ENCODE measurements around the gene DCUN1D2.
"Not testable (repeated sequence)": the region's sequence is repeated elsewhere in the genome, so short reads cannot be mapped to it uniquely, and the experiment has no call there.

Gene DCUN1D2

DNA sequence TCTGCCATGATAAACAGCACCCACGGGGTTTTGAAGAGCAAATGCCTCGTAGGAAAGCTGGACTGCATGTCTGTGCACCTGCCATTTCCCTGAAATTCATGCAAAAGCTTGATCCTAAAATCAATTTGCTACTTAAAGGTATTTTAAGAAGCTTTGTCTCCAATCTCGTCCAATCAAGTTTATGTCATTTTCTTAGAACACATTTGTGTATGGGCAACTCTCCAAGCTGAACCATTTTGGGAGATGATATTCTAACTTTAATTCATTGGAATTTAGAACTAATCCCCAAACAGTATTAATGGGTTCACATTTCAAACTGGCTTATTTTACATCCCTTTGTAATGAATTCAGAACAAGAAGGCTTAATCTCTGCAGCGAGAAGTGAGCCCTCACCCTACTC, 38.0 kb downstream of the DCUN1D2 start:
- H3K9me3 Mint-ChIP-seq = no peaks in the 10 kb centered on the region
- H3K27ac Mint-ChIP-seq = no peak overlapping the region
- no peaks in the 10 kb centered on the region for H3K4me1 Mint-ChIP-seq
- no peak for DNase-seq (ENCODE audit: low spot score in 2 of 2)
- no peak for ATAC-seq
- H3K36me3 Mint-ChIP-seq = peaks cover 26% of the 10 kb centered on the region
- H3K4me3 Mint-ChIP-seq = no peak overlapping the region

DNA sequence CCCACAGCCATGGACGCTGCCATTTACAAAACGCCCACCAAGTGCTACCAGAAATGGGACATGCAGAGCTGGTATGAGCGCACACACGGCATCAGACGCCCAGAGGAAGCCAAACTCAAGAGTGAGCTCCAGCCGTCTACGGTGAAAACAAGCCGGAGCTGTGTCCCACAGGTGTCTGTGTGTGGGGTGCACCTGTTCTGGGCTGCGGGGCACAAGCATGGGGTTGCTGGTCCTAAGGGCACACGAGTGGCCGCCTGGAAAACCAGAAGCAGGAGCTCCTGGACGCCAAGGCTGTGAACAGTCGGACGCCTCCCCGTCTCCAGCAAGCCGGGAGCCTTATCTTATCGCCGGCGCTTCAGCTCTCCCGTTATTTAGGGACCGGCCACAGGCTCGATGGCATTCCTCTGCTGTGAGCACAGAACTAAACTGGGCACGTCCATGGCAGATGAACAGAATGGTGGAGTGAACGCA, 38.5 kb downstream of the DCUN1D2 start:
- Mint-ChIP-seq H3K36me3 (peaks cover 22% of the 10 kb centered on the region), H3K9me3 (no peaks in the 10 kb centered on the region), H3K27ac (no peak overlapping the region), H3K4me3 (no peak overlapping the region), H3K4me1 (no peaks in the 10 kb centered on the region)
- DNase-seq (ENCODE audit: low spot score in 2 of 2) (no peak), ATAC-seq (no peak)

DNA sequence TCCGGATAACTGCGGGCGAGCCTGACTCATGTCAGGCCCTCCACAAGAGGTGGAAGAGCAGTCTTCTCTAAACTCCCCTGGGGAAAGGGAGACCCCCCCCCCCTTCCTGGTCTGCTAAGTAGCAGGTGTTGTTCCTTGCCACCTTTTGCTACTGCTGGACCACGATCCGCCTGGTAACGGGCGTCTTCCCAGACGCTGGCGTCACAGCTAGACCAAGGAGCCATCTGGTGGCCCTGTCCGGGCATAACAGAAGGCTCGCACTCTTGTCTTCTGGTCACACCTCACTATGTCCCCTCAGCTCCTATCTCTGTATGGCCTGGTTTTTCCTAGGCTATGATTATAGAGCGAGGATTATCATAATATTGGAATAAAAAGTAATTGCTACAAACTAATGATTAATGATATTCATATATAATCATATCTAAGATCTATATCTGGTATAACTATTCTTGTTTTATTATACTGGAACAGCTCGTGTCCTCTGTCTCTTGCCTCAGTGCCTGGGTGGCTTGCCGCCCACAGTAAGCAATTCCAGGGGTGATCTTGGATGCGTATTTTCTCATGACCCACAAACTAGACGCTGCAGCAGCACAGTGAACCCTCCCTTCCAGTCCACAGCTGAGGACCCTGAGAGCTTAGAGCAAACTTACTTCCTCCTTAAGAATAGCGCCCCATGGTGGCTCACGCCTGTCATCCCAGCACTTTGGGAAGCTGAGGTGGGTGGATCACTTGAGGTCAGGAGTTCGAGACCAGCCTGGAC, 39.5 kb downstream of the DCUN1D2 start:
- H3K4me1 Mint-ChIP-seq; DNase-seq (ENCODE audit: low spot score in 2 of 2); ATAC-seq; H3K9me3 Mint-ChIP-seq; H3K27ac Mint-ChIP-seq; H3K4me3 Mint-ChIP-seq: not testable (repeated sequence)
- H3K36me3 Mint-ChIP-seq = peaks cover 15% of the 10 kb centered on the region

DNA sequence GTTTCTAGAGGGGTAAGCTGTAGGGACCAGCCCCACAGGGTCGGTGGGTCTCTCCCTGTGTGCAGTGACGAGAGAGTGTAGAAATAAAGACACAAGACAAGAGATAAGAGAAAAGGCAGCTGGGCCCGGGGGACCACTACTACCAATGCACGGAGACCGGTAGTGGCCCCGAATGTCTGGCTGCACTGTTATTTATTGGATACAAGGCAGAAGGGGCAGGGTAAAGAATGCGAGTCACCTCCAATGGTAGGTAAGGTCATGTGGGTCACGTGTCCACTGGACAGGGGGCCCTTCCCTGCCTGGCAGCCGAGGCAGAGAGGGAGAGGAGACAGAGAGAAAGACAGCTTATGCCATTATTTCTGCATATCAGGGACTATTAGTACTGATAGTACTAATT, 40.2 kb downstream of the DCUN1D2 start:
- not testable (repeated sequence) for H3K9me3 Mint-ChIP-seq; H3K4me1 Mint-ChIP-seq; H3K36me3 Mint-ChIP-seq; DNase-seq (ENCODE audit: low spot score in 2 of 2); H3K27ac Mint-ChIP-seq; H3K4me3 Mint-ChIP-seq; ATAC-seq

DNA sequence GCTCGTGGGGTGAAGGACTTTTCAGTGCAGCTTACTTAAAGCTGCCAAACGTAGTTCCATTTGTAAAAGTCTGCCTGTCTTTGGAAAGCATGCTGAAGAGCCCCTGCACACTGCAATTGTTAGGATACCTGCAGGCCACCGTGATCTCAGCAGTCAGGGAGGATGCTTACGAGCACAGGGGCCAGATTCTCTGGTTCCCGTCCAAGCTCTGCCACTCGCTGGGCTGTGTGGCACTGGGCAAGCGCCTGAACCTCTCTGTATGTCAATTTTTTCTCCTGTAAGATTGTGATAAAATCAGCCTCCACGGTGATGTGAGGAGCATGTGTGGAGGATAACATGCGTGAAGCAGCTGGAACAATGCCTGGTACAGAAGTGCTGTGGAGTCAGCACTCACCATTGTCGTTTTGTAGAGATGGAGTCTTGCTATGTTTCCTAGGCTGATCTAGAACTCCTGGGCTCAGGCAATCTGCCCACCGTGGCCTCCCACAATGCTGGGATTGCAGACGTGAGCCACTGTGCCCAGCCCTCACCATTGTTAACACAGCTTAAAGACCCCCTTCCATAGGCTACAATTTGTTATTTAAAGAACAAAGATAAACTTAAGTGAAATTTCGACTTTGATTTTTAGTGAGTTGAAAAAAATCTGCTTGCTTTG, 40.7 kb downstream of the DCUN1D2 start:
- no peaks in the 10 kb centered on the region for H3K9me3 Mint-ChIP-seq
- H3K36me3 Mint-ChIP-seq = peaks cover 6% of the 10 kb centered on the region
- H3K4me3 Mint-ChIP-seq = peak overlapping the region; percentile 58
- ATAC-seq = no peak
- H3K4me1 Mint-ChIP-seq = no peaks in the 10 kb centered on the region
- no peak for DNase-seq (ENCODE audit: low spot score in 2 of 2)
- H3K27ac Mint-ChIP-seq = peak overlapping the region; percentile 48

DNA sequence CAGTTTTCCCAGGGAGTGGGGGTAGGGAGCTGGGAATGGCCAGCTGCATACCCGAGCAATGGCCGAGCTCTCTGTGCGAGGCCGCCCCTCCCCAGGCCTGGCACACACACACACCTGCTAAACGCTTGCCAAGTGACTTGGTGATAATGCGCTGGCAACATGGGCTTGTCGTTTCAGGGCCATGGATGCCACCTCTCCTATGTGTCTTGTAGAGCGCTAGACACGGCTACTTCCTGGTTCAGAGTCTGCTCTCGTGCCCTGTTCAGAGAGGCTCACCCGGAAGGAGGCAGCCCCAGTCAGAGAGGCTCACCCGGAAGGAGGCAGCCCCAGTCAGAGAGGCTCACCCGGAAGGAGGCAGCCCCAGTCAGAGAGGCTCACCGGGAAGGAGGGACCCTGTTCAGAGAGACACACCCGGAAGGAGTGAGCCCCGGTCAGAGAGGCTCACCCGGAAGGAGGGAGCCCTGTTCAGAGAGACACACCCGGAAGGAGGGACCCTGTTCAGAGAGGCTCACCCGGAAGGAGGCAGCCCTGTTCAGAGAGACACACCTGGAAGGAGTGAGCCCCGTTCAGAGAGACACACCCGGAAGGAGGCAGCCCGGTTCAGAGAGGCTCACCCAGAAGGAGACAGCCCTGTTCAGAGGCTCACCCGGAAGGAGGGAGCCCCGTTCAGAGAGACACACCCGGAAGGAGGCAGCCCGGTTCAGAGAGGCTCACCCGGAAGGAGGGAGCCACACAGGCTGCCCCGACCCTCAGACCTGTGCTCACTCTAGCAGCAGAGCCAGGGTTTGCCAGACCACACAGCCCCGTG, 41.4 kb downstream of the DCUN1D2 start:
- peak overlapping the region; percentile 48 for H3K27ac Mint-ChIP-seq
- H3K4me1 Mint-ChIP-seq = no peaks in the 10 kb centered on the region
- H3K36me3 Mint-ChIP-seq = peaks cover 6% of the 10 kb centered on the region
- ATAC-seq (peak; percentile 75), DNase-seq (ENCODE audit: low spot score in 2 of 2) (peak in 1 of 2 donors; percentile 51)
- no peaks in the 10 kb centered on the region for H3K9me3 Mint-ChIP-seq
- peak overlapping the region; percentile 58 for H3K4me3 Mint-ChIP-seq

DNA sequence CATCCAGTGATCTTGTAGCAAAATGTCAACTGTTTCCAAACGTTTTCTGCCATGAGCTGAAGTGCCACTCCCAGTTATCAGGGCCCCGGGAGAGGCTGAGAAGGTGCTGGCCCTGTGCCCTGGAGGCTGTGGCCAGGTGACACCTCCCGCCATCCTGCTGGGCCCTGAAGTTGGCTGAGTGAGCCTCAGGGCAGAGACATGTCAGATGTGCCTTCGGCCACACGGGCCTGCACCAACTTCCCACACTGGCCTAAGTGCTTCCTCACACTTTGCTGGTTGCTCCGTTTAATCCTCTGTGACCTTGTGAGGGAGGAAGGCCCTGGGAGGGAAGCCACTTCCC, 42.0 kb downstream of the DCUN1D2 start:
- peak overlapping the region; percentile 58 for H3K4me3 Mint-ChIP-seq
- no peaks in the 10 kb centered on the region for H3K9me3 Mint-ChIP-seq
- DNase-seq (ENCODE audit: low spot score in 2 of 2) = no peak
- peak overlapping the region; percentile 48 for H3K27ac Mint-ChIP-seq
- no peaks in the 10 kb centered on the region for H3K4me1 Mint-ChIP-seq
- H3K36me3 Mint-ChIP-seq = peaks cover 4% of the 10 kb centered on the region
- ATAC-seq = no peak

DNA sequence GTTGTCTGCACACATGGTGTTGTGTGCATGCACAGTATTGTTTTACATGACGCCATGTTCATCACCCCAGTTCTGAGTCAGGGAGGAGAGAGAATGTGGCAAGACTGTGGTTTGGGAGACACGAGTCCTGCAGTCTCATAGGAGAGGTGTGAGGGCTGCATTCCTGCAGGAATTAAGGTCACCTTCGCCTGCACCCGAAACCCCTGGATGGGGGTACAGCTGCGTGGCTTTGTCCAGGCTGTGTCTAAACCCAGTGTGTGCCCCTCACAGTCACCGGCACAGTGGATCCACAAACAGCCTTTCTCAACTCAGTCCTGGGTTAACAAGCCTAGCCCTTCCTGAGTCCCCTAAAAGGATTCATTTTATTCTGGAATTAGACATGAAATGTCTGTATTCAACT, 42.9 kb downstream of the DCUN1D2 start:
- no peak for ATAC-seq
- Mint-ChIP-seq H3K36me3 (no peaks in the 10 kb centered on the region), H3K4me3 (no peak overlapping the region), H3K4me1 (no peaks in the 10 kb centered on the region), H3K27ac (no peak overlapping the region), H3K9me3 (no peaks in the 10 kb centered on the region)
- no peak for DNase-seq (ENCODE audit: low spot score in 2 of 2)

DNA sequence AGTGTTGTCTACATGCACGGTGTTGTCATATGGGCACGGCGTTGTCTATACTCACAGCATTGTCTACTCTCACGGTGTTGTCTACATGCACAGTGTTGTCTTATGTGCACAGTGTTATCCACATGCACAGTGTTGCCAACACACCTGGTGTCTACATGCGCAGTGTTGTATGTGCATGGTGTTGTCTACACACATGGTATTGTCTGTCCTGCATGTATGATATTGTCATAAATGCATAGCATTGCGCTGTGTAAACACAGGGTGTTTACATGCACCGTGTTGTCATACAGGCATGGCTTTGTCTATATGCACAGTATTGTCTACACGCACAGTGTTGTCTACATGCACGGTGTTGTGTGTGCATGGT, 44.0 kb downstream of the DCUN1D2 start:
- no peak overlapping the region for H3K27ac Mint-ChIP-seq
- no peaks in the 10 kb centered on the region for H3K9me3 Mint-ChIP-seq
- H3K4me3 Mint-ChIP-seq = no peak overlapping the region
- H3K36me3 Mint-ChIP-seq = no peaks in the 10 kb centered on the region
- DNase-seq (ENCODE audit: low spot score in 2 of 2) (no peak), ATAC-seq (no peak)
- no peaks in the 10 kb centered on the region for H3K4me1 Mint-ChIP-seq

DNA sequence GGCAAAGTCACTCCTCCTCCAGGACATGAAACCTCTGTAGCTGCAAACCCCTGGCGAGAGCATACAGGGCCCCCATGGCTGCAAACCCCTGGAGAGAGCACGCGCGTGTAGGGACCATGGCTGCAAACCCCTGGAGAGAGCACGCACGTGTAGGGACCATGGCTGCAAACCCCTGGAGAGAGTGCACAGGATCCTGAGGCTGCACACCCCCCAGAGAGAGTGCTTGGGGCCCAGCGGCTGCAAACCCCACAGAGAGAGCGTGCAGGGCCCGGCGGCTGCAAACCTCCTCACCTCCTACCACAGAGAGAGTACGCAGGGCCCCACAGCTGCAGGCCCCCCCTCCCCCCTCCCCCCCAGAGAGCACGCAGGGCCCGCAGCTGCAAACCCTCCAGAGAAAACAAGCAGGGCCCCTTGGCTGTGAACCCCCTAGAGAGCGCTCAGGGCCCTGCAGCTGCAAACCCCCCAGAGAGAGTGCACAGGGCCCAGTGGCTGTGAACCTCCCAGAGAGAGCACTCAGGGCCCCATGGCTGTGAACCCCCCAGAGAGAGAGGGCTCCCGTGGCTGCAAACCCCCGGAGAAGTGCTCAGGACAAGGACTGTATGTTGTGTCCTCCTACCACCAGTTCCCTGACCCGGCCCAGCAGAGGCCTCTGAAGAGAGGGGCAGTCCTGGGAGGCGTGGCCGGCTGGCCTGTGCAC, 44.6 kb downstream of the DCUN1D2 start:
- Mint-ChIP-seq H3K4me3 (no peak overlapping the region), H3K36me3 (no peaks in the 10 kb centered on the region), H3K4me1 (no peaks in the 10 kb centered on the region), H3K9me3 (no peaks in the 10 kb centered on the region), H3K27ac (no peak overlapping the region)
- DNase-seq (ENCODE audit: low spot score in 2 of 2) (no peak), ATAC-seq (no peak)

DNA sequence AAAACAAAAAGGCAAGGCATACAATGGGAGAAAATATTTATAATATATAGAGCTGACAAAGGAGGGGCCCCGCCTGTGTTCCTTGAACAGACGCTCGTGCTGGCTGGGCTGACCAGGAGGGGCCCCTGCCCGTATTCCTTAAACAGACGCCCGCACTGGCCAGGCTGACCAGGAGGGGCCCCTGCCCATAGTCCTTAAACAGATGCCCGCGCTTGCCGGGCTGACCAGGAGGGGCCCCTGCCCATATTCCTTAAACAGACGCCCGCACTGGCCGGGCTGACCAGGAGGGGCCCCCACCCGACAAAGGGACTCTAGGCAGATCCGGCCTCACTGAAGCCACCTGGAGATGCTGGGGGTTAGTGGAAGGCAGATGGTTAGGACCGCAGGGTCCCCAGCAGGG, 46.5 kb downstream of the DCUN1D2 start:
- no peaks in the 10 kb centered on the region for H3K9me3 Mint-ChIP-seq
- no peak for ATAC-seq
- DNase-seq (ENCODE audit: low spot score in 2 of 2) = no peak
- no peaks in the 10 kb centered on the region for H3K36me3 Mint-ChIP-seq
- H3K4me1 Mint-ChIP-seq = no peaks in the 10 kb centered on the region
- no peak overlapping the region for H3K4me3 Mint-ChIP-seq
- H3K27ac Mint-ChIP-seq = no peak overlapping the region

DNA sequence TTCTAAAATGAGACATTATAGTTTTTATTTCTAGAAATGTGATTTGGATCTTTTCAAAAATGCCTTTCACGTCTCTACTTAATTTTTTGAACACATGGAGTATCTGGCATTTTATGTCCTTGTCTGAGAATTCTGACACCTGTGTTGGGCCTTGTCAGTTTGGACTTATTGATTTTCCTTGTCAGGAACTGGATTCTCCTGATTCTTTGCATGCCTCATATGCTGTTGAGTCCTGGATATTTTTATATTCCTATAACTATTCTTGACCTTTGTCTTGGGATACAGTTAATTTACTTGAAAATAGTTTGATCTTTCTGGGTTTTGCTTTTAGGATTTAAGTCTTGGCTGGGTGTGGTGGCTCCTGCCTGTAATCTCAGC, 47.5 kb downstream of the DCUN1D2 start:
- no peaks in the 10 kb centered on the region for H3K4me1 Mint-ChIP-seq
- H3K27ac Mint-ChIP-seq = no peak overlapping the region
- no peak for DNase-seq (ENCODE audit: low spot score in 2 of 2)
- H3K36me3 Mint-ChIP-seq = no peaks in the 10 kb centered on the region
- no peaks in the 10 kb centered on the region for H3K9me3 Mint-ChIP-seq
- no peak overlapping the region for H3K4me3 Mint-ChIP-seq
- no peak for ATAC-seq

DNA sequence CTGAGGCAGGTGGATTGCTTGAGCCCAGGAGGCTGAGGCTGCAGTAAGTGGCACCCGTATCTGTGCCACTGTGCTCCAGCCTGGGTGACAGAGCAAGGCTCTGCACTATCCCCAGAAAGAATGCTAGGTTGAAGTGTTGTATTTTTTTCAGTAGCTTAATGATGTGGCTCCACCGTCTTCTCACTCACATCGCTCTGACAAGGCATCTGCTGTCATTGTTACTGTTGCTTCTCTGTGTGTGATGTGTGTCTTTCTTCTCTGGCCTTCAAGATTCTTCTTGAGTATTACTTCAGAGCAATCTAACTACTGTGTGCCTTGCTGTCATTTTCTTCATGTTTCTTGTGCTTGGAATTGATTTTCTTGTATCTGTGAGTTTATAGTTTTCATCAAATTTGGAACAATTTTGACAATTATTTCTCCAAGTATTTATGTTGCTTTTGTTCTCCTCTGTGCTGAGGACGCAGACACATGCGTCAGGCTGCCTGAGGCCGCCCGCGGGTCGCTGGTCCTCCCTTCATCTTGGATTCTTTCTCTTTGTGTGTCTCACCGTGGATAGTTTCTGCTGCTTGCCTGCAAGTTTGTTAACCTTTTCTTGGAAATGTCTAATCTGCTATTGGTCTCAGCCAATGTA, 48.0 kb downstream of the DCUN1D2 start:
- H3K4me1 Mint-ChIP-seq = no peaks in the 10 kb centered on the region
- H3K27ac Mint-ChIP-seq = no peak overlapping the region
- no peak for ATAC-seq
- no peak overlapping the region for H3K4me3 Mint-ChIP-seq
- DNase-seq (ENCODE audit: low spot score in 2 of 2) = no peak
- no peaks in the 10 kb centered on the region for H3K36me3 Mint-ChIP-seq
- H3K9me3 Mint-ChIP-seq = no peaks in the 10 kb centered on the region

DNA sequence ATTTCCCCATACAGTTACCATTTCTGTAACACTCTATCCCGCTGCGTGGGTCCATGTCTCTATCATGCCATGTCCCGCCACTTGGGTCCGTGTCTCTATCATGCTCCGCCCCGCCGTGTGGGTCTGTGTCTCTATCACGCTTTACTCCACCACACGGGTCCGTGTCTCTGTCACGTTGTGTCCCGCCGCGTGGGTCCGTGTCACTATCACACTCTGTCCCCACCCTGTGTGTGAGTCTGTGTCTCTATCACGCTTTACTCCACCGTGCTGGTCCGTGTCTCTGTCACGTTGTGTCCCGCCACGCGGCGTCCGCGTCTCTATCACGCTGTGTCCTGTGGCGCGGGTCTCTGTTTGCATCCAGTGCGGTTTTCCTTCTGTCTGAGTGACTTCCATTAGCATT, 48.9 kb downstream of the DCUN1D2 start:
- Mint-ChIP-seq H3K4me1 (no peaks in the 10 kb centered on the region), H3K27ac (no peak overlapping the region), H3K36me3 (no peaks in the 10 kb centered on the region), H3K9me3 (no peaks in the 10 kb centered on the region), H3K4me3 (no peak overlapping the region)
- ATAC-seq = no peak
- no peak for DNase-seq (ENCODE audit: low spot score in 2 of 2)

DNA sequence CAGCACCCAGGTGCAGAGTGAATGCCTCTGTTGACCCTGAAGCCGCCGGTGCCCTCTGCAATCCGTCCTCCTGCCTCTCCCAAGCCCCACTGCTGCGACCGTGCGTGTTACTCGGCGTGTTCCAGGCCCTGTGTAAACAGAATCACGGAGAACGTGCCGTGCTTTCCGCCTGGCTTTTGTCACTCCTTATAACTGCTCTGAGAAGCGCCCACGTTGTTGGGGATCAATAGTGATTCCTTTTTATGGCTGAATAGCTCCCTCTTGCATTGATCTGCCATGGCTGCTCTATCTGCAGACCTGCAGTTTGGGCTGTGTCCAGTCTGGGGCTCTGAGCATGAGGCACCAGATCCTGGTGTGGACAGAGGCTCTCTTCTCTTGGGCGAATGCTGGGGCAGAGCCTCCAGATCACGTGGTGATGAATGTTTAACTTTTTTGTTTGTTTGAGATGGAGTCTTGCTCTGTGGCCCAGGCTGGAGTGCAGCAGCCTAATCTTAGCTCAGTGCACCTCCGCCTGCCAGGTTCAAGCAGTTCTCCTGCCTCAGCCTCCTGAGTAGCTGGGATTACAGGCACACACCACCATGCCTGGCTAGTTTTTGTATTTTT, 53.0 kb downstream of the DCUN1D2 start:
- no peaks in the 10 kb centered on the region for H3K4me1 Mint-ChIP-seq
- no peak overlapping the region for H3K4me3 Mint-ChIP-seq
- DNase-seq (ENCODE audit: low spot score in 2 of 2) (no peak), ATAC-seq (peak; percentile 68)
- no peak overlapping the region for H3K27ac Mint-ChIP-seq
- no peaks in the 10 kb centered on the region for H3K9me3 Mint-ChIP-seq
- no peaks in the 10 kb centered on the region for H3K36me3 Mint-ChIP-seq
